HG03280 (cell line): ENCODE results near the gene JAK1.

Experiments used
- ATAC-seq: cut with Tn5 transposase; IDR thresholded peaks from one replicate; pipeline ENCODE4 v1.9.1; 2021; ENCODE audit warnings: mild to moderate bottlenecking, moderate library complexity; ENCODE audit not compliant: unreplicated experiment

Gene JAK1

DNA sequence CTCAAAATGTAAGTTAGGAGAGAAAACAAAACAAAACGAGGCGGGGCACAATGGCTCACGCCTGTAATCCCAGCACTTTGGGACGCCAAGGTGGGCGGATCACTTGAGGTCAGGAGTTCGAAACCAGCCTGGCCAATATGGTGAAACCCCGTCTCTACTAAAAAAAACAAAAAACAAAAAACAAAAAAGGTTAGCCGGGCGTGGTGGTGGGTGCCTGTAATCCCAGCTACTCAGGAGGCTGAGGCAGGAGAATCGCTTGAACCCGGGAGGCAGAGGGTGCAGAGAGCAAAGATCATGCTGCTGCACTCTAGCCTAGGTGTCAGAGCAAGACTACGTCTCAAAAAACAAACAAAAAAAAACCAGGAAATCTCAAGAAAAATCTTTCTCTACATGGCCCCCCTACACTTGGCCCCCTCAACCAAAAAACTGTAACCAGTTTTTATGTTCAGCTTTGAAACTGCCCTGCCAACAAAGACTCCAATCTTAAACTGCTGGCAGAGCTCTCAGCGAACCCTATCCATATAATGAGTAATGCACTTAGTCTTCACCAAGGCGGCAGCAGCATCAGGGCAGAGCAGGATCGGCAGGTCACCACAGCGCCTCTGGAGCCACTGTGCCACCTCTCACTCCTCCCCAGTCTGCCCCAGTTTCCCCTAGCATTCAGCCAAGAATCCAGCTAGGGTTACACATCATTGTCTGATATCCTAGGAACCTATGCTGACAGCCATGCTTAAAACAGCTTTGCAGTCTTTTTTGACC lies 71.7 kb downstream of the JAK1 start:
- no peak for ATAC-seq

DNA sequence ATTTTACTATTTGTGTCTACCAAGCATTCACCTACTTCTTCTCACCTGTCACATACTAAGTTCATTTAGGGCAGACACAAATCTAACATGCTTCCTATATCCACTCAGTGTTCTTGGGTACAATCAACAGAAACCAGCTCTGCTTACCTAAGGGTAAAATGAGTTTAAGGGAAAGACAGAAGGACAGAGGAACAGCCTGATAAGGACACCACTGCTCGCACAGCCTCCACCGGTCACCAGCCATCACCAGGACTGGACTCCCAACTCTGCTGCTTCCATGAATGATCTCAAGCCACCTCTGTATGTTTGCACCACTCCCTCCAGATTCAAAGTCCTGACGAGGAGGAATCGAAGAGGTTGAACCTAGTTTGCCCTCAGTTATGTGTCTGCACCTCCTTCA lies 72.4 kb downstream of the JAK1 start:
- no peak for ATAC-seq

DNA sequence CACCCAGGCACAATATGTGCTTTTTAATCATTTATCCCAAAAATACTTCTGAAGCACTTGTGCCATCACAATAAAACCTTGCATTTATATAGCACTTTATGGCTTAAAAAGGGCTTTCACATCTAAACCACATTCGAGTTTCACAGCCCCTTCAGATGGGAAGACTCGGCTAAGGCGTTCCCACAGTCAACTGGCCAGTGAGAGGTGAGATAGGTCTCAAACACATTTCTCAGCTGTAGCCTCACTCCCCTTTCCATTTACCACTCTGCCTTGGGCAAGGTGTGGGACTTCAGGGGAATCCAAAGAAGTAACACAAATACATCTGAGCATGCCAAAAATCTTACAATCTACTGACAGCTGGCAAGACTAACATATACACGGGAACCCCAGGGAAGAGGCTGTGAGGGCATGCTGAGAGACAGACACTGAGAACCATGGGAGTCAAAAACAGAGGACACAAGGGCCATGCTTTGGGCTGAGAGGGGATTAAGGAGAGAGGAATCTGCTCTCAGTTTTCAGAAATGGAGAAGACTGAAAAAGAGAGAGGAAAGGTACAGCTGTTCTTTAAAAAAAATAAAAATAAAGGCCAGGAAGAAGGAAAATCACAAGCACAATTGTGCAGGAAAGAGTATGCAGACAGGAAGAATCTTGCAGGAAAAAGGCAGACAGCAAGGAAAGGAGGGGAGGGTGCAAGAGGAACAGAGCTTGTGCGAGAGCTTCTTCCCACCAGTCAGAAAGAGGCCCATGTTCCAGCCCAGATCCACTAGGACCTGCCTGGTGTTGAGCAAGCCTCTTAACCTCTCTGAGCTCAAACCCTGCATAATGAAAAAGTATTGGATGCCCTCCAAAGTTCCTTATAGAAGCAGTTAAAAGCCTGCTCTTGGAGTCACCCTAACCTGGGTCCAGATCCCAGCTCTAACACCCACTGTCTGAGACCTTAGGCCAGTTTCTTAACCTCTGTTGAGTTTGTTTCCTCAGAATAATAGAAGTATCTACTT lies 73.5 kb downstream of the JAK1 start:
- ATAC-seq = no peak

DNA sequence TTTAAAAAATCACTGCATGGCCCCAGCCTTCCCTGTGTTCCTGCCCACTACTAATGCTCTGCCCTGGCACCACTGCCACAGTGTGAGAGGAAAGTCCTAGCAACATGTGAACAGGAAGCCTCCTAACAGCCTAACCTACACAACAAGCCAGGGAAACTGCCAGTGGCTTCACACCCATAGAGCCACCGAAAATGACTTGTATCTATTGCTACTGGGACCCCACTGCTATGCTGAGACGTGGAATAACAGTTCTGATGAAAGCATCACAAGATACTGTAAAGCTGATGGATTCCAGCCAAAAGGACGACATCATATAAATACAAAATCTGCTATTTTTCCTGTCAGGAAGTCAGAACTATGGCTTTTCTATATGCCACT lies 74.9 kb downstream of the JAK1 start:
- ATAC-seq = no peak

DNA sequence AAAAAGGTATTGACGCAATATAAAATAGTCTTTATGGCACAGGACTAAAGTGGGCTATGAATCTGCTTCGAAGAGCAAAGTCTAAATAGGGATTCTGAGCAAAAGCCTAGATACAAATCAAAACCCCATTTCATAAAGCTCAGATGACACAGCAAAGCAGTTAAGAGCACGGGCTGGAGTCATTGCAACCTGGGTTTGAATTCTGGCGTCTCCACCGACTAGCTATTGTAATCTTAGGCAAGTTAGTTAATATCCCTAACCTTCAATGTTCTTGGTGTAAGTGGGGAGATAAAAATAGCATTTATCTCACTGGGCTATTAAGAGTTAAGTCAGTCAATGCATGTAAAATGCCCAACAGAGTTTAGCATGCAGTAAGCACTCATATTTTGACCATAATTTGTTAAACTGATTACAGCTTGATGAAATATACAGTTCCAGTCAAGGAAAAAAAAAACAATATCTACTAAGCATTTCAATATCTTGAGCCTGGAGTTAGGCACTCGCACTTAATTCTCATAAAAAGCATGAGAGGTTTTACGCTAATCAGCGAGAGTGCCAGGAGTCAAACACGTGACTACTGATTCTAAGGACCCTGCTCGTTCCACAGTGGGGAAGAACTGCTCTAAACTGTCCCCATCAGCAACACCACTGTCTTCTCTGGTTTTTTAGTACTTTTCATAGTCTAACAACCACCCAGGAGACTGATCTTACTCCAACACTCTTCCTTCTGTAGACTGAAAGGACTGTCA lies 75.5 kb downstream of the JAK1 start:
- ATAC-seq = no peak

DNA sequence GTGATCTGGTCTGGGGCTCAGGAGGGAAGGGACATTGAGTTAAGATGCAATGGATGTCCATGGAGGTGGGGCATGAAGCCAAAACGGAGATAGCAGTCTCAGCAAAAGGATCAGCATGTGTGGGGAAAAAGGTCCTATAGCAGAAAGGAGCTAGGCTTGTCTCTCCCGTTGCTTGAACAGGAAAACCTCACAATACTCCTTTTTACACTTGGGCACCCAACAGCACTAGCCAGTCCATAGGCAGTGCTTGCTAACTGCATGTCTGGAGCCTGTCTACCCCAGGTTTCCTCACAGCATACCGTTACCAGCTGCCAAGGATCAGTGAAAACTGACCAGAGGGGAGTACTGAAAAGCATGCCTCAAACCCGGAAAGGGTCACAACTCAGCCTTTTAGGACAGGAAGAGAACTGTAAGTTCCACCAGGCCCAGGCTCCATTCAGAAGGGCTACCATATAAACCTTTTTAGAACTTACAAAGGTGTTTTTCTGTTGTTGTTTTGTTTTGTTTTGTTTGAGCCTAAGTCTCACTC lies 78.6 kb downstream of the JAK1 start:
- ATAC-seq = no peak

DNA sequence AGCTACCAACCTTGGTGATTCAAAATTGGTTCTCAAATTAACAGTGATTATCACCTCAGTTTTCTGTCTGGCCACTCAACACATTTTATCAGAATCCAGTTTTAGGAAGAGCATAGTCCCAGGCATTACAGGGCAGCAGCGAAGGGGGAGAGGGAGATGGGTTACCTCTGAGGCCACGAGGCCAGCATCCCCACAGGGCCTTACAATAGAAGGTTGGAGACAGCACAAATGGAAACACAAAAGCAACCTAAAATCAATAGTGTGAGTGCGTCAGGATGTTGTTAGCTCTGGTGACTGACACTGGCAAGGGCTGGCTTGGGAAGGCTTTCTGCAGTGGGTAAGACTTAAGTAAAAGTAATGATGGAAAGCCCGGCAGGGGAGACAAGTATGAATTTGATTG lies 79.5 kb downstream of the JAK1 start:
- ATAC-seq = no peak

DNA sequence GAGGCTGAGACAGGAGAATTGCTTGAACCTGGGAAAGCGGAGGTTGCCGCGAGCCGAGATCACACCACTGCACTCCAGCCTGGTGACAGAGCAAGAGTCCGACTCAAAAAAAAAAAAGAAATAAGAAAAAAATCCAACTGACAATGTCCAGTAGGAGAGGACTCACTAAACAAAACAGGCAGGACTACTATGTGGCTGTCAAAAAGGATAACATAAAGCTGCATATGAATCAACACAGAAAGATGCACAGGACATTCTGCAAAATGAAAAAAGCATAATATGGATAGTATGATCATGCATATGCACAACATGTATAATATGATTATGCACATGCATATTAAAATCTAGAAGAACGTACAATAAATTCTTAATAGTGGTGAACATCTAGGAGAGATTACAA lies 80.7 kb downstream of the JAK1 start:
- ATAC-seq = no peak

DNA sequence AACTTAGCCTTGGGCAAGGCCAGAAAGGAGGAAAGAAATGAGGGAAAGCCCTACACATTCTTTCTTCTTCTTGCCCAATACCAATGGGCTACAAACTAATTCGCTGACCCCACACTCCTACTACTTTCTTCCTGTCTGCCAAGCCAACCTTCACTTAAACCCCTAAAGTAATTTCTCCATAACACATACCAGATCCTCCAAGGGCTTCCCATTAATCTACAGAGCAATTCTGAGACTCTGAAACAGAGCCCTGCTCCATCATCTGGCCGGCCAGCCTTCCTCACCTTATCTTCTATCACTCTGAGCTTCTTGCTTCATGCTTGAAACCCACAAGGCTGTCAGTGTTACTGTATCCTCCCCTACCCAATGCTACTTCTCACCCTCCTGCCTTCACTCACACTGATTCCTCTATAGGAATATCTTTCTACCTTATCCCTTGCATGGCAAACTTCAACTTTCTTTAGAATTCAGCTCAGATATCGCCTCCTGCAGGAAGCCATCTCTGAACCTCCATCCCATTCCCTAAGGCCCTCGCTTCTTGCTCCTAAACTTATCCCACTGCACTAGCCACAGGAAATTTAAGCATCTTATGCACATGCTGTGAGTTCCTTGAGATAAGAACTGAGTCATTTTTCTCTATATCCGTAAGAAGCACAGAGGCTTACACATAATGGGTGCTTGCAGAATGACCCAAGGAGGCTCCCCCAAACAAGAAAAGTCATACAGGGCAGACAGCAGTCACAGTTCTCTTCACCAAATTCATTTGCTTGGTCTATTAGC lies 81.9 kb downstream of the JAK1 start:
- no peak for ATAC-seq

DNA sequence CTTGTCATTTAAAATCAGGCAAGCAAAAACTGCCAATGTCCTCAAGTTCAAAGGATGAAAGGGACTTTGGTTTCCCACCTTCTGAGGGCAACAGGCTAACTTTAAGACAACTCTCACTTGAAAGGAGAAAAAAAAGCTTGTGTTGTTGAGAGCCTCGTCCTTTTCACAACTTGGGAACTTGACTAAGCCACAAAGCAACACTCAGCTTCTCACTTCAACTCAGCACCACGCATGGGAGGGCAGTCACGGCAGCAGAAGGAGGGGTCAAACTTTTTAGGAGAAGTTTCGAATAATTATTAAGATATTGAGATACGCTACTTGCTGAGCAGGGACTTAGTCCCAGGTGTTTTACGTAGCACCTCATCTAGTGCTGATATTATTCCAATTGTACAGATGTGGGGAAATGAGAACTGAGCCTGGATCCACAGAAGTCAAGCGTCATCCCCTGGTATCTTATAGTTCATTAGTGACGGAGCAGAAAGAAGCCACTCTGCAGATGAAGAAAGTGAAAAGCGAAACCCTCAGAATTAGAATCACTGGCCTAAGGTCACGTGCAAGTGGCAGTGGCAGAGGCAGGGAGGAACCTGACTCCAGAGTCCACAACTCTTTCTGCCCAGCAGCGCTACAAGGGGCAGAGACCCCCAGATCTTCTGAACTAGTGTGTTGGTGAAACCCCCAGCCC lies 83.6 kb downstream of the JAK1 start:
- ATAC-seq = peak; percentile 91

DNA sequence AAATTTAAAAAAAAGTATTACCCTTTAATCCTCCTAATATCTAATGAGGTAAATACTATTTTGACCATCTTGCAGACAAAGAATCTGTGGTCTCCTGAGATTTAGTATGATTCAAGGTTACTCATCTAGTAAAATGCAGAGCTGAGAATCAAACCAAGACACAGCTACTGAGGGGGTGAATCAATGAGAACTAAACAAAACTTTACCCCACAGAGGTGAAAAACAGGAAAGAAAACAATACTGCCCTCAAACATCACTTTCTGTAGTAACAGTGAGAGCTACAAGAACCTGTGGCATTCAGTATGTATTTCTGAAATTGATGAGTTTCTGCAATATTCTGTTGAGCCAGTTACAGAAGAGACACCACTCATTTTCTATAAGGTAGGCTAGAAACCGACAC lies 85.1 kb downstream of the JAK1 start:
- no peak for ATAC-seq

DNA sequence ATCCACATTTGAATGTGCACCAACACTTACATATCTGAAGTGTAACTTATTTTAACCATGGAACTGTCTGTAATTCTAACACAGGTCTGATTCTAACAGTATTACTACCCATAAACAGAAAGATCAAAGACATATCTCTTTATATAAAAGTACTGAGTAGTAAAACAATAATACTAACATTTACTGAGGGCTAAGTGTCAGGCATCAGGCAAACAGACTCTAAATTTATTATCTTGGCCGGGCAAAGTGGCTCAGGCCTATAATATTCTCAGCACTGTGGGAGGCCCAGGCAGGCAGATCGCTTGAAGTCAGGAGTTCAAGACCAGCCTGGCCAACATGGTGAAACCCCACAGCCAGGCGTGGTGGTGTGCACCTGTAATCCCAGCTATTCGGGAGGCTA lies 85.9 kb downstream of the JAK1 start:
- ATAC-seq = no peak

DNA sequence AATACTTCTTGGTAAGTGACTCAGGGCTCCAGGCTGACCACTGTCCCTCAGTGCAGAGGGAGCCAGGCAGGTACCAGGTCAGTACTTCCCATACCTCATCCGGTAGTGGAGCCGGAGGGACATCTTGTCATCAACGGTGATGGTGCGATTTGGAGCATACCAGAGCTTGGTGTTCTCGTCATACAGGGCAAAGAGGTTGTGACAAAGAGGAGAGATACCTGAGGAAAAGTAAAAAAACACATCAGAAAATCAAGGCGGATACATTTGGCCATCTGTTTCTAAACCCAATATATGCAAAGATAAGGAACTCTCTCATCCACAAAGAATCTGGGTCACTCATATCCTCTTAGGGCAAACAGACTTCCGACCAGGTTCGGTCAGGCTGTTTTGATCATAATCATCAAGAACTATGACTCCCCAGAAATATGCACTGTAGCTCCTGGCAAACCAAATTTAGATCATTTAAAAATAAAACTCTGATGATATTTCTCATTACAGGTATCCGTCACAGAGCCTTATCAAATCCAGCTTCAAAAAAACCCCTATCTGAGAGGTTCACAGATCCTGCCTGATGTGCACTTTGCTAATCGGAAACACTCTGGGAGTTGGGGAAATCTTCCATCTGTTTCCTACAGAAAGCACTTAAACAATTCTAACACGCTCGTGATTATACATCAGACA lies 87.3 kb downstream of the JAK1 start:
- ATAC-seq = no peak

DNA sequence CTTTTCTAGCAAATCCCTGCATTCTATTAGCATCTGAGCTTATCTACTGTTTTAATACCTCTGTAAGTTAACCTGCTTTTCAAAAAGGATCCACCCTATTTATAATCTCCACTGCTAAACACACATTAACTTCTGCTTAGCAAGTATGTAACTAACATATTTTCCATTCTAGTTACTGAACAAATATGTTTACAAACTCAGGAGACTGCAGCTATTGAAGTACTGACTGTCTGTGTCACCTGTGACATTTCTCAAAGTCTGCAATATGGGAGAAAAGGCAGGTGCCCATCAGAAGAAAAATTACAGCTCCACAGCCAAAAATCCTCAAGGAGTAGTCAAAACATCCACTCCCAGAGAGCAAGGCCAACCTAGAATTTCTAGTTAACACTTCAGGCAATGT lies 88.3 kb downstream of the JAK1 start:
- no peak for ATAC-seq

DNA sequence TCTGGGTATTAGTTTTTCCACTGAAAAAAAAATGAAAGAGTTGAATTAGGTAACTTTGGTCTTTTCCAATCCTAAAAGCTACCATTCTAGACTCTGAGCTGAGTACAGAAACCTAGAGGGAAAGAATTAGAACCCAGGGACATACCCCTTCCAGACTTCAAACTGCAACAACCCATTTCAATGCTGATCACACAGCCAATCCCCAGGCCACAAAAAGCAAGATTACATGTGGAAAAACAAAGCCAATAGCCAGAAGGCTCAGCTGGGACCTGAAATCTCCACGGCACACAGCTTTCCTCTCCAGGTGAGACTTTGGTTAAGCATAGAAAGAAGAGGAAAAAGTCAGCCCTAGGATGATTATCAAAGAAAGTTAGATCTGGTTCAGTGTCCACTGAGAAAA lies 88.8 kb downstream of the JAK1 start:
- no peak for ATAC-seq

DNA sequence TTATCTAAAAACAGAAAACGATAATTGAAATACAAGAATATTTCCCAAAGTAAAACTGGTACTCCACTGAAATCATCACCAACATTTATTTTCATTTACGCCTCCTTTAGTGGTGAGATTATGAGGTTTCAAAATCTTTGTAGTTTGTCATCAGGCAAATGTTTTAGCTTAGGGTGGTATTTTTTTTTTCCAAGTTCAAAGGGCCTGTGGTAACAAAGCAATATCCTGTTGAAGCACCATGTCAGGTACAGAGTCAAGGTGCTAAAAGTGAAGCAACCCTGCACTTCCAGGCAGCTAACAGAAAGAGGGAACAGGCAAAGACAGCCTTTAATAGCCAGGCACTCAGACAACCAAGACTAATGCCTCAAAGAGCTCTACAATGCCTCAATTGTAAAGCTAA lies 89.2 kb downstream of the JAK1 start:
- ATAC-seq = no peak

DNA sequence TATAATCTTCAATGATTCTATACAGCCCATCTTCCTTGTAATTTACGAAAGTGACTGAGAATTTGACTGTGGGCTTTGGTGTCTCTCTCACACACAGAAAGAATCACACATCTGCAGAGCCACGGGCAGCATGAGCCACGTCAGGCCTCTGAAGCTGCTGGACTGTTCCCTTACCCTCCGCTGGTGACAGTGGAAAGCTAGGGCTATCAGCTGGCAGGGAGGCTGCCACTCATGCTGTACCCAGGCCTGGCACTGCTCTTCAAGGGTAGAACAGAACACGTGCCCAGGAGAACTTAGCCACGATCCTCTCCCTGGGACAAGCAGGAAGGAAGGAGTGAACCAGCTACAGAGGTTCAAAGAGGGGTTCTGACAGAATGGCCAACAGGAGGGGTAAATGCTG lies 90.7 kb downstream of the JAK1 start:
- ATAC-seq = no peak

DNA sequence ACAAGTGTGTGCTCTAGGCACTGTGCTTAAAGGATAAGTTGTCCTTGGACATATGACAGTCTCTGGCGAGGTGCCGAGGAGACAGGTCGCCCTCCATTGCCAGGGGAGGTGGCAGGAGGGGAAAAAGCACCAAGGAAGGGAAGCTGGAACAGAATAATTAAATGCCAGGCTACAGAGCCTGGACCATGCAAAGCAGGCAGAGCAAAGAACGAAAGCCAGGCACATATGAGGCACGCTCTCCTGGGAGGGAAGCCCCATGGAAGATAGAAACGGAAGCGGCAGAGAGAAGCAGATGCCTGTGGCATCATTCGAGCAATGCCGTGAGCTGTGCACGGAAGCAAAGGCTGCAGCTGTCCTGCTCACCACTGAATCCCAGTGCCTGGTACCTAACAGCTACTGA lies 91.2 kb downstream of the JAK1 start:
- ATAC-seq = no peak

DNA sequence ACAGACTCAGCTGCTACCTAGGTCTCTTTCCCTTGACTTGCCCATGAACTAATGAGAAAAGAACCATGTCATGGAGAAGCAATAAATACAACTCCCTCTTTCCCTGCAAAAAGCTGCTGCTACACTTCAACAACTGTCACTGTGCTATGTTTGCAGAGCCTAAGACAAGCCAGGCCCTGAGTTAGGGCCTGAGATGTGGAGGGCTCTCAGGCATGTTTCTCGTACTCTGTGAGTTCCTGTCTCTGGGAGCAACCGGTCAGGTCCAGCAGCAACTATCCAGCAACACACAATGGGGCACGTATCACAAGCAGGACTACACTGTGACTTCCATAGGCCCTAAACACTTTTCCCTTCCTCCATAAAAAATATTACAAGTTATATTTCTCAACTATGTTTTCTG lies 91.7 kb downstream of the JAK1 start:
- ATAC-seq = no peak
